Right atrium auricular region (tissue), 2 donors: ENCODE results near the gene PRICKLE4. TPM values are rescaled to one million over a fixed set of nuclear protein-coding genes. Genes with fewer than 3 reads are reported as not detected.

Source experiments
- DNase-seq: peaks from one replicate; pipeline ENCODE4 v3.0.0-alpha.2; 2019; ENCODE audit warnings: low spot score
- H3K27ac ChIP-seq, 2 donors: fragments of 200-600 bp; sonication (generic); 1 replicate in 1 of 2; 2 replicates in 1 of 2; pipeline ENCODE4 v1.5.1; 2016 to 2019
- H3K27me3 ChIP-seq, 2 donors: fragments of 200-600 bp; sonication (generic); one replicate each; pipeline versions ENCODE4 v1.5.1 to v1.6.0; 2017 to 2019
- H3K36me3 ChIP-seq: fragments of 200-600 bp; sonication (generic); one replicate; pipeline ENCODE4 v1.5.1; 2016
- H3K4me1 ChIP-seq, 2 donors: fragments of 200-600 bp; sonication (generic); one replicate each; pipeline versions ENCODE4 v1.5.1 to v1.6.0; 2017 to 2019
- H3K4me3 ChIP-seq, 2 donors: fragments of 200-600 bp; sonication (generic); 1 replicate in 1 of 2; 2 replicates in 1 of 2; pipeline ENCODE4 v1.5.1; 2017 to 2019; ENCODE audit warnings: mild to moderate bottlenecking in 1 of 2, moderate library complexity in 1 of 2
- H3K9me3 ChIP-seq, 2 donors: fragments of 200-600 bp; sonication (generic); one replicate each; pipeline ENCODE4 v1.5.1; 2019
- total RNA-seq, 2 donors: library from RNA; depleted of rRNA; stranded (reverse); fragments of >200 nt; gene quantifications; one replicate each; pipeline ENCODE4 v1.1.0, GENCODE V29; 2016
- TF ChIP-seq, protein P1 (sequence below), 2 donors: fragments of 200-600 bp; sonication (generic); IDR thresholded peaks; one replicate each; pipeline ENCODE4 v1.5.1; 2019; ENCODE audit warnings: antibody characterized with exemption in 2 of 2

PRICKLE4 gene
- total RNA-seq, 2 donors from 2014 or later = 4.3 to 5.6 TPM

- no peaks in the 10 kb centered on the region for H3K27me3 ChIP-seq
- H3K4me1 ChIP-seq = peaks cover 0 to 36% of the 10 kb centered on the region in 2 donors
- TF ChIP-seq, protein P1, sequence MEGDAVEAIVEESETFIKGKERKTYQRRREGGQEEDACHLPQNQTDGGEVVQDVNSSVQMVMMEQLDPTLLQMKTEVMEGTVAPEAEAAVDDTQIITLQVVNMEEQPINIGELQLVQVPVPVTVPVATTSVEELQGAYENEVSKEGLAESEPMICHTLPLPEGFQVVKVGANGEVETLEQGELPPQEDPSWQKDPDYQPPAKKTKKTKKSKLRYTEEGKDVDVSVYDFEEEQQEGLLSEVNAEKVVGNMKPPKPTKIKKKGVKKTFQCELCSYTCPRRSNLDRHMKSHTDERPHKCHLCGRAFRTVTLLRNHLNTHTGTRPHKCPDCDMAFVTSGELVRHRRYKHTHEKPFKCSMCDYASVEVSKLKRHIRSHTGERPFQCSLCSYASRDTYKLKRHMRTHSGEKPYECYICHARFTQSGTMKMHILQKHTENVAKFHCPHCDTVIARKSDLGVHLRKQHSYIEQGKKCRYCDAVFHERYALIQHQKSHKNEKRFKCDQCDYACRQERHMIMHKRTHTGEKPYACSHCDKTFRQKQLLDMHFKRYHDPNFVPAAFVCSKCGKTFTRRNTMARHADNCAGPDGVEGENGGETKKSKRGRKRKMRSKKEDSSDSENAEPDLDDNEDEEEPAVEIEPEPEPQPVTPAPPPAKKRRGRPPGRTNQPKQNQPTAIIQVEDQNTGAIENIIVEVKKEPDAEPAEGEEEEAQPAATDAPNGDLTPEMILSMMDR (IDR thresholded peaks at IDR 0.05) = peak; percentile 87 to 93
- H3K9me3 ChIP-seq = no peaks in the 10 kb centered on the region
- peaks cover 19% of the 10 kb centered on the region for H3K36me3 ChIP-seq
- peak within 1 kb of the TSS; percentile 54 to 82 for H3K4me3 ChIP-seq
- peak within 1 kb of the TSS; percentile 84 to 87 for H3K27ac ChIP-seq
- peak; percentile 97 for DNase-seq
Measured at GRCh38 chr6:41779788-41780550, 613 bp upstream of the PRICKLE4 start, which contains the start of gene FRS3. TSS of gene FRS3 (minus strand) at chr6:41779900. CDS start at chr6:41776987, 2,913 bp downstream.

- peak overlapping the region; percentile 84 to 87 for H3K27ac ChIP-seq
- no peaks in the 10 kb centered on the region for H3K9me3 ChIP-seq
- H3K27me3 ChIP-seq = no peaks in the 10 kb centered on the region
- H3K4me1 ChIP-seq = peaks cover 0 to 50% of the 10 kb centered on the region in 2 donors
- peaks cover 8% of the 10 kb centered on the region for H3K36me3 ChIP-seq
- H3K4me3 ChIP-seq = peak overlapping the region; percentile 54 to 82
- TF ChIP-seq, protein P1 (IDR thresholded peaks at IDR 0.05) = no peak
- DNase-seq = no peak
Measured at GRCh38 chr6:41781366-41781730, 766 bp downstream of the PRICKLE4 start.

GRCh38 chr6:41783106-41783780, 2.7 kb downstream of the PRICKLE4 start:
- Histone ChIP-seq H3K4me1 (peaks cover 0 to 50% of the 10 kb centered on the region in 2 donors), H3K27ac (no peak overlapping the region), H3K36me3 (no peaks in the 10 kb centered on the region), H3K27me3 (no peaks in the 10 kb centered on the region), H3K4me3 (no peak overlapping the region), H3K9me3 (no peaks in the 10 kb centered on the region)
- DNase-seq = no peak
- TF ChIP-seq, protein P1 (IDR thresholded peaks at IDR 0.05) = no peak

- no peaks in the 10 kb centered on the region for H3K9me3 ChIP-seq
- H3K4me3 ChIP-seq = no peak overlapping the region
- peaks cover 0 to 54% of the 10 kb centered on the region in 2 donors for H3K4me1 ChIP-seq
- TF ChIP-seq, protein P1 (IDR thresholded peaks at IDR 0.05) = no peak
- H3K27me3 ChIP-seq = no peaks in the 10 kb centered on the region
- DNase-seq = no peak
- H3K36me3 ChIP-seq = peaks cover 9% of the 10 kb centered on the region
- H3K27ac ChIP-seq = no peak overlapping the region
Measured at GRCh38 chr6:41784581-41785171, 4.1 kb downstream of the PRICKLE4 start.

DNA sequence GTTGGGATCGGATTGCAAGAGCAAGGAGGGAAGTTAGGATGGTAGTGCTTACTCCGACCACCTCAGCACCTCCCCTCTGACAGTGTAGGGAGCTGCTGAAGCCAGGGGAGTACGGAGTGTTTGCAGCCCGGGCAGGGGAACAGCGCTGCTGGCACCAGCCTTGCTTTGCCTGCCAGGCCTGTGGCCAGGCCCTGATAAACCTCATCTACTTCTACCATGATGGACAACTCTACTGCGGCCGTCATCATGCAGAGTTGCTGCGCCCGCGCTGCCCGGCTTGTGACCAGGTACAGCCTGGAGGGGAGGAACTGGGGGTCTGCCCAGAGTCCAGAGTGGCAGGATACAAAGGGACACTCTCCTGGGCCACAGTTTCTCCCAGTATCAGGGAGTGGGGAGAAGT, 4.7 kb downstream of the PRICKLE4 start:
- TF ChIP-seq, protein P1 (IDR thresholded peaks at IDR 0.05) = no peak
- H3K27ac ChIP-seq = no peak overlapping the region
- H3K36me3 ChIP-seq = peaks cover 13% of the 10 kb centered on the region
- no peaks in the 10 kb centered on the region for H3K9me3 ChIP-seq
- H3K27me3 ChIP-seq = no peaks in the 10 kb centered on the region
- H3K4me3 ChIP-seq = no peak overlapping the region
- peaks cover 0 to 54% of the 10 kb centered on the region in 2 donors for H3K4me1 ChIP-seq
- DNase-seq = no peak
